Testis (tissue), 2 donors: ENCODE results near the gene SDF2L1.

Experiments used
- POLR2A ChIP-seq: fragments of 450-650 bp; IDR thresholded peaks from one replicate; pipeline ENCODE4 v1.6.1; 2017; ENCODE audit warnings: antibody characterized with exemption, mild to moderate bottlenecking, moderate library complexity
- TF ChIP-seq, protein P1 (sequence below), 3 experiments: fragments of 450-650 bp in 2 of 3; fragments of 200-600 bp in 1 of 3; sonication (generic) in 1 of 3; IDR thresholded peaks; one replicate each; pipeline ENCODE4 v1.5.1; 2016 to 2019; ENCODE audit warnings: antibody characterized with exemption in 3 of 3, mild to moderate bottlenecking in 2 of 3, moderate library complexity in 1 of 3

DNA sequence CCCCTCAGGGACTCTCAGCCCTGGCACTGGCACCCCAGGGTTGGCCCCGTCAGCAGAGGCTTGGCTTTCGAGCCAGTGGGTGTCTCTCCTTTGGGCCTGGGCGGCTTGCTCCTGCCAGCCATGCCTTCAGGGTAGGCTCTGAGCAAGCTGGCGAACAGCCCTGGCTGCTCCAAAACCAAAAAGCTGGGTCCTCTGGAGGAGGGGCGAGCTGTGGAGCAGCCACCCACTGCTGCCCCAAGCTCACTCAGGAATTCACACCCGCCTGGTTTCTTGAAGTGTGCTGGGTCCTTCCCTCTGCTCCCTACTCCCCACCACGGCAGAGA is 18.5 kb upstream of the SDF2L1 start:
- TF ChIP-seq, protein P1, sequence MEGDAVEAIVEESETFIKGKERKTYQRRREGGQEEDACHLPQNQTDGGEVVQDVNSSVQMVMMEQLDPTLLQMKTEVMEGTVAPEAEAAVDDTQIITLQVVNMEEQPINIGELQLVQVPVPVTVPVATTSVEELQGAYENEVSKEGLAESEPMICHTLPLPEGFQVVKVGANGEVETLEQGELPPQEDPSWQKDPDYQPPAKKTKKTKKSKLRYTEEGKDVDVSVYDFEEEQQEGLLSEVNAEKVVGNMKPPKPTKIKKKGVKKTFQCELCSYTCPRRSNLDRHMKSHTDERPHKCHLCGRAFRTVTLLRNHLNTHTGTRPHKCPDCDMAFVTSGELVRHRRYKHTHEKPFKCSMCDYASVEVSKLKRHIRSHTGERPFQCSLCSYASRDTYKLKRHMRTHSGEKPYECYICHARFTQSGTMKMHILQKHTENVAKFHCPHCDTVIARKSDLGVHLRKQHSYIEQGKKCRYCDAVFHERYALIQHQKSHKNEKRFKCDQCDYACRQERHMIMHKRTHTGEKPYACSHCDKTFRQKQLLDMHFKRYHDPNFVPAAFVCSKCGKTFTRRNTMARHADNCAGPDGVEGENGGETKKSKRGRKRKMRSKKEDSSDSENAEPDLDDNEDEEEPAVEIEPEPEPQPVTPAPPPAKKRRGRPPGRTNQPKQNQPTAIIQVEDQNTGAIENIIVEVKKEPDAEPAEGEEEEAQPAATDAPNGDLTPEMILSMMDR (IDR thresholded peaks at IDR 0.05): no peak
- TF ChIP-seq POLR2A: no peak
